Epithelial cell of esophagus (primary cell): ENCODE results near the gene CPA4.
A peak's percentile ranks its signal among the peaks of the same experiment; 100 is the strongest.

Source experiments
- DNase-seq: peaks from one replicate; pipeline ENCODE4 v3.0.0; 2010; ENCODE audit warnings: low read depth
- H3K4me3 ChIP-seq: 2 replicates; pipeline ENCODE4 v1.5.1; 2011; ENCODE audit warnings: mild to moderate bottlenecking, low read length, control low read depth
- CTCF ChIP-seq: IDR thresholded peaks from 2 replicates; pipeline ENCODE4 v1.5.1; 2011; ENCODE audit warnings: low read depth, mild to moderate bottlenecking, low read length, control low read depth, inconsistent platforms; ENCODE audit not compliant: insufficient read depth; ENCODE audit errors: missing control alignments

CPA4 gene

GRCh38 chr7:130359276-130359857, 66.4 kb downstream of the CPA4 start:
- H3K4me3 ChIP-seq, result no peak overlapping the region
- TF ChIP-seq CTCF, result no peak
- DNase-seq, result peak; percentile 97

- no peak for DNase-seq
- no peak for TF ChIP-seq CTCF
- no peak overlapping the region for H3K4me3 ChIP-seq
Measured at GRCh38 chr7:130360518-130360917, 67.6 kb downstream of the CPA4 start.

DNA sequence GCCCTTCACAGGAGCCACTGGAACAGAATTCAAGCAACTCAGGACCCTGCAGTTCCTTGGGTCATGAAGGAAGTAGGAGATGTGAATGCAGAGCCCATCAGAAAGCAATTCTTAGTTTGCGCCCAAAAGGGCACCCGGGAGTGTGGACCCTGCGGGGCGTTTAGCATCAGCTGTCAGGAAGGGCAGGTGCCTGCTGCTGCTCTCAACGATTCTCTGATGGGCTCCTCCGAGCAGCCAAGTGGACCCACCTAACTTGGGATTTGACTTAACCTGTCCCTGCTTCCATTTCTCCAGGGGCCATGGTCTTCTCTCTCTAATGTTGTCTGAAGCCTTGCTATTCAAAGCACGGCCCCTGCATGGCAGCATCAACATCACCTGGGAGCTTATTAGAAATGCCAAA, 68.7 kb downstream of the CPA4 start:
- no peak overlapping the region for H3K4me3 ChIP-seq
- no peak for TF ChIP-seq CTCF
- DNase-seq, result no peak

DNA sequence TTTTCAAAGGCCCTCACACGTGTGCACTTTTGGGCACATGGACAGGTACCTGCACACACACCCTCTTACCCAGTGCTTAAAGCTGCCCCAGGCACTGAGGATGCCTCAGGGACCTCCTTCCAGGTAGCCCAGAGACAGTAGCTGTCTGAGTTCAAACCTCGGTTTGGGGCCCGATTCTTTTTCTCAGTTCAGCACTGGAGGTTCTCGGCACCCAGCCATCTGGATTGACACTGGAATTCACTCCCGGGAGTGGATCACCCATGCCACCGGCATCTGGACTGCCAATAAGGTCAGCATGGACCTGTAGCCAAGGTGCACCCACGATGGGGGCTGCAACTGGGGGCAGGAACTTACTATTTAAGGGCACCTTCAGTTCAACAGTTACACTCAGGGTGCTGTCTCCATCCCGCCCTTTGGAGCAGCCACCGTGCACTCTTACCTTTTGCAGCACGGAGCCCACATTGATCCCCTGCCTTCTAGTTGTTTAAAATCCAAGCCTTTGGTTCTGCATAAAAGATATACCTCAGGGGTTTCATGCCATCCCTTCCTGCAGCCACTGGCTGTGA, 69.4 kb downstream of the CPA4 start:
- H3K4me3 ChIP-seq, result no peak overlapping the region
- TF ChIP-seq CTCF, result no peak
- DNase-seq, result no peak

DNA sequence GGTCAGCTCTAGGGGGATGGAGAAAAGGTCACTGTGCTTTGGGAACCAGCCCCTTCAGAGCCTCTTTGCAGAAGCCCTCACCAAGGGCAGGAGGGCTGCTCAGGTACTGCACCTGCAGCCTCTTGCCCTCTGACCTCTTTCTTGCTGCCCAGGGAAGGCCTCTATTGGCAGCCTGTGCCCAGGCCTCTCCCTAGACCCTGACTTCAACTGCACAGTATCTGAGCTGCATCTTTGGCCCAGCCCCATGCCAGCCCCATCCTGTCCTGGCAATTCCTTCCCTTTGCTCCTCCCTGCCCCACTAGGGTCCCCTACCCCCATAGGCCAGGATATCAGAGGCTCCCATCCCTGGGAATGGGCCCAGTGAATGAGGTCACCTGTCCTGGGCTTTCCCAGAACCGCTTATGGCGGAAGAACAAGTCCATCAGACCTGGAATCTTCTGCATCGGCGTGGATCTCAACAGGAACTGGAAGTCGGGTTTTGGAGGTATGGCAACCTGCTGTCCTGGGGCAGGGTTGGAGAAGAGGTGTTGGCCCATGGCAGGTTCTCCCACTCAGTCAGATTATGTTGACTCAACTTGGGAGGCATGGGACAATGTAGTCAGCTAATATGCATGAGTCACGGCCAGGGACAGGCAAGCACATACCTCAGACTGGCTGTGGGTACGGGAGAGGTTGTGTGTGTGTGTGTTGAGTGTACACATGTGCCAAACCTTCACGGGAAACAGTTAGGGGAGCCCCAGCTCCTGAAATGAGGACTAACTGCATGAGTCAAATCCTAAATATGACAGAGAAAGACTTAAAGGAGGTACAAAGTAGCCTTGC, 70.3 kb downstream of the CPA4 start:
- TF ChIP-seq CTCF, result no peak
- H3K4me3 ChIP-seq, result no peak overlapping the region
- DNase-seq, result peak; percentile 99

DNA sequence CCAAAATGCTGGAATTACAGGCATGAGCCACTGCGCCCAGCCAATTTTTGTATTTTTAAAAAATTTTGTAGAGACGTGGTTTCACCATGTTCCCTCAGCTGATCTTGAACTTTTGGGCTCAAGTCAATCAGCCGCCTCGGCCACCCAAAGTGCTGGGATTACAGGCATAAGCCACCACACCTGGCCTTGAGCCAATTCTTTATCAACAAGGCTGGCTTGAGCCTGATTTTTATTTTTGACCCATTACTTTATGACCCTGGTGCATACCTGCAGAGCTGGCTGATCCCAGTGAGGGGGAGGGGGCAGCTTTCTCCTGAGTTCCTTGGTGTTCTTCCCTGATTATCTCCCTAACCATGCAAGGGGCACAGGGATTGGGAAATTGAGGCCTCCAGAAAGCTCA, 71.5 kb downstream of the CPA4 start:
- H3K4me3 ChIP-seq, result no peak overlapping the region
- no peak for DNase-seq
- no peak for TF ChIP-seq CTCF
